Tibial nerve (tissue), 4 donors: Measurements from ENCODE around the gene HMCN2. TPM values are rescaled to one million over a fixed set of nuclear protein-coding genes. Genes with fewer than 3 reads are reported as not detected.

ENCODE experiments used
- DNase-seq, 2 donors: peaks; one replicate each; pipeline ENCODE4 v3.0.0-alpha.2; 2019; ENCODE audit warnings: low spot score in 2 of 2
- H3K27ac ChIP-seq, 4 donors: fragments of 200-600 bp; sonication (generic) in 3 of 4; one replicate each; pipeline ENCODE4 v1.5.1; 2017 to 2019; ENCODE audit warnings: mild to moderate bottlenecking in 1 of 4
- H3K27me3 ChIP-seq, 2 donors: fragments of 200-600 bp; sonication (generic) in 1 of 2; one replicate each; pipeline versions ENCODE4 v1.5.1 to v1.6.0; 2017 to 2019
- H3K36me3 ChIP-seq, 3 donors: fragments of 200-600 bp; sonication (generic); one replicate each; pipeline ENCODE4 v1.5.1; 2018 to 2019
- H3K4me1 ChIP-seq, 4 donors: fragments of 200-600 bp; sonication (generic) in 3 of 4; one replicate each; pipeline ENCODE4 v1.5.1; 2017 to 2019
- H3K4me3 ChIP-seq, 4 donors: fragments of 200-600 bp; sonication (generic) in 3 of 4; one replicate each; pipeline ENCODE4 v1.5.1; 2017 to 2019; ENCODE audit warnings: mild to moderate bottlenecking in 1 of 4, moderate library complexity in 1 of 4
- H3K9me3 ChIP-seq, 4 donors: fragments of 200-600 bp; sonication (generic) in 3 of 4; one replicate each; pipeline ENCODE4 v1.5.1; 2017 to 2019
- EP300 ChIP-seq, 2 donors: sonication (generic); formaldehyde crosslinking; IDR thresholded peaks; one replicate each; pipeline ENCODE4 v1.6.1; 2017; ENCODE audit warnings: antibody characterized with exemption in 2 of 2, mild to moderate bottlenecking in 1 of 2
- POLR2A ChIP-seq, 2 donors: fragments of 450-650 bp; IDR thresholded peaks; one replicate each; pipeline ENCODE4 v1.6.1; 2017; ENCODE audit warnings: antibody characterized with exemption in 2 of 2, mild to moderate bottlenecking in 2 of 2, moderate library complexity in 2 of 2
- WGBS, 2 donors: methylation state at CpG; one replicate each; pipeline ENCODE4 v1.1.5; 2018; 5-methylcytosine and 5-hydroxymethylcytosine counted together
- total RNA-seq, 4 donors: library from RNA; depleted of rRNA; stranded (reverse); fragments of >200 nt; gene quantifications; one replicate each; pipeline ENCODE4 v1.1.0, GENCODE V29; 2016
- TF ChIP-seq, protein P1 (sequence below), 5 experiments: fragments of 200-600 bp in 3 of 5; fragments of 450-650 bp in 2 of 5; sonication (generic) in 3 of 5; IDR thresholded peaks; one replicate each; pipeline ENCODE4 v1.5.1; 2016 to 2019; ENCODE audit warnings: antibody characterized with exemption in 5 of 5, mild to moderate bottlenecking in 3 of 5, moderate library complexity in 2 of 5

Gene HMCN2
- total RNA-seq, 4 donors from 2014 or later: 0.90 to 53.7 (median 20.3) TPM

DNA sequence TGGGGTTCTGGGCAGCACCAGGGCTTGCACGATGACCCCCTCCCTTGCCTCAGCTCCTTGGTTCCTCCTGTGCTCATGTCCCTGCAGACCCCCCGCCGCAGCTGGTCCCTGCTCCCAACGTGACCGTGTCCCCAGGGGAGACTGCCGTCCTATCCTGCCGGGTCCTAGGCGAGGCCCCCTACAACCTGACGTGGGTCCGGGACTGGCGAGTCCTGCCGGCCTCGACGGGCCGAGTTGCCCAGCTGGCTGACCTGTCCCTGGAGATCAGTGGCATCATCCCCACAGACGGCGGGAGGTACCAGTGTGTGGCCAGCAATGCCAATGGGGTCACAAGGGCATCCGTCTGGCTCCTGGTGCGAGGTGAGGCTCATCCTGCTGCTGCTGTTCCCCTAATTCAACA, 39.1 kb downstream of the HMCN2 start:
- TF ChIP-seq POLR2A (IDR thresholded peaks at IDR 0.05) (no peak), EP300 (IDR thresholded peaks at IDR 0.05) (no peak)
- TF ChIP-seq, protein P1, sequence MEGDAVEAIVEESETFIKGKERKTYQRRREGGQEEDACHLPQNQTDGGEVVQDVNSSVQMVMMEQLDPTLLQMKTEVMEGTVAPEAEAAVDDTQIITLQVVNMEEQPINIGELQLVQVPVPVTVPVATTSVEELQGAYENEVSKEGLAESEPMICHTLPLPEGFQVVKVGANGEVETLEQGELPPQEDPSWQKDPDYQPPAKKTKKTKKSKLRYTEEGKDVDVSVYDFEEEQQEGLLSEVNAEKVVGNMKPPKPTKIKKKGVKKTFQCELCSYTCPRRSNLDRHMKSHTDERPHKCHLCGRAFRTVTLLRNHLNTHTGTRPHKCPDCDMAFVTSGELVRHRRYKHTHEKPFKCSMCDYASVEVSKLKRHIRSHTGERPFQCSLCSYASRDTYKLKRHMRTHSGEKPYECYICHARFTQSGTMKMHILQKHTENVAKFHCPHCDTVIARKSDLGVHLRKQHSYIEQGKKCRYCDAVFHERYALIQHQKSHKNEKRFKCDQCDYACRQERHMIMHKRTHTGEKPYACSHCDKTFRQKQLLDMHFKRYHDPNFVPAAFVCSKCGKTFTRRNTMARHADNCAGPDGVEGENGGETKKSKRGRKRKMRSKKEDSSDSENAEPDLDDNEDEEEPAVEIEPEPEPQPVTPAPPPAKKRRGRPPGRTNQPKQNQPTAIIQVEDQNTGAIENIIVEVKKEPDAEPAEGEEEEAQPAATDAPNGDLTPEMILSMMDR (IDR thresholded peaks at IDR 0.05): no peak
- H3K4me3 ChIP-seq: no peak overlapping the region
- H3K27me3 ChIP-seq: no peaks in the 10 kb centered on the region
- H3K27ac ChIP-seq: no peak overlapping the region
- no peaks in the 10 kb centered on the region for H3K36me3 ChIP-seq
- DNase-seq: no peak
- no peaks in the 10 kb centered on the region for H3K9me3 ChIP-seq
- WGBS, 2 donors: 75 to 81% methylated on average over 9 to 10 of the region's 19 CpGs
- peaks cover 0 to 37% (median 0%) of the 10 kb centered on the region in 4 donors for H3K4me1 ChIP-seq

DNA sequence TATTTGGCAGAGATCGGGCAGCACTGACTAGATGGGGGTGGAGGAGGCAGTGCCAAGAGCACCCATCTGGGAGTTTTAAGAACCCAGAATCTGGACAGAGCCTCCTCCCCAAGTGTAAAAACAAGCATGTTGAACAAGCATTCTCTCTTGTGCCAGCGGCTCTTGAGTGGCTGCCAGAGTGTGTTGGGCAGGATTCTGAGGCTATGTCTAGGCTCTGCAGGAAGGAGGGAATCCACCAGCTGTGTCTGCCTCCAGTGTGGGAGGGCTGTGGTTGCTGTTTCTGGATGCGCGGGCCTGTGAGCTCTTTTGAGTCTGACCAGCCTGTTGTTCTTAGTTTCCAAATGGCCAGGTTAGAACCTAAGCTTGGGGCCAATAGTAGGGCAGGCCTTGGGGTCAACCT, 39.8 kb downstream of the HMCN2 start:
- no peak for DNase-seq
- Histone ChIP-seq H3K4me1 (peaks cover 0 to 37% (median 0%) of the 10 kb centered on the region in 4 donors), H3K36me3 (no peaks in the 10 kb centered on the region), H3K27me3 (no peaks in the 10 kb centered on the region), H3K4me3 (no peak overlapping the region), H3K9me3 (no peaks in the 10 kb centered on the region), H3K27ac (peak overlapping the region in 1 of 4 donors; percentile 13)
- TF ChIP-seq EP300 (IDR thresholded peaks at IDR 0.05) (no peak), POLR2A (IDR thresholded peaks at IDR 0.05) (no peak)
- TF ChIP-seq, protein P1 (IDR thresholded peaks at IDR 0.05): no peak
- WGBS, 2 donors: 55 to 70% methylated on average over 2 to 4 of the region's 4 CpGs

DNA sequence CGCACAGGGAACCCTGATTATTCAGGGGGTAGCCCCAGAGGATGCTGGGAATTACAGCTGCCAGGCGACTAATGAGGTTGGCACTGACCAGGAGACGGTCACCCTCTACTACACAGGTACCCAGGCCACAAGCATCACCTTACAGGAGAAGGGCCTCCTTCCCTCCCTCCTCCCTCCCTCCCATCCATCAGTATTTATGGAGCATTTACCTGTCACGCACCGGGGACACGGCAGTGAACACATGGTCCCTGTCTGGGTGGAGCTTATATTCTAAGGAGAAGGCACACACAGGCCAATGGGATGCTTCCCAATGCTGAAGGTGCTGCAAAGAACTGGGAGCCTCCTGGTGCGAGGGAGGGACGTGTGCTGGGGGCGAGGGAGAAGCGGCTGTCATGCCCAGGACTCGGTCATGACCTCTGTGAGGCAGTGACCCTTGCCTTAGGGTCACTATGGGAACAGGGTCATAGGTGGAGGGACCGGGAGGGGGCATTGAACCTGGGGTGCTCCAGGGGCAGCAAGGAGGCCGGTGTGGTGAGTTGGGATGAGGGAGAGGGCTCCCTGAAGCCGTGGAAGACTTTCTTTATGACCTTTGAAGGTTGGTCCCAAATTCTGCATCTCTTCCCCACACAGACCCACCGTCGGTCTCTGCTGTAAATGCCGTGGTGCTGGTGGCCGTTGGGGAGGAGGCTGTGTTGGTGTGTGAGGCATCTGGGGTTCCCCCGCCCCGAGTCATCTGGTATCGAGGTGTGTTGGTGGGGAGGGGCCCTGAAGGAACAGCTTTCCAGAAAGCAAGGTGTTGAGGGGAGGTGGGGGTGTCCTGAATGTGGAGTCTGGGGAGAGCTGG, 41.5 kb downstream of the HMCN2 start:
- H3K4me1 ChIP-seq: peaks cover 0 to 24% (median 0%) of the 10 kb centered on the region in 4 donors
- no peak overlapping the region for H3K4me3 ChIP-seq
- no peaks in the 10 kb centered on the region for H3K27me3 ChIP-seq
- WGBS, 2 donors: 74 to 79% methylated on average over 19 to 21 of the region's 21 CpGs
- no peak for DNase-seq
- TF ChIP-seq, protein P1 (IDR thresholded peaks at IDR 0.05): no peak
- no peak for TF ChIP-seq EP300 (IDR thresholded peaks at IDR 0.05)
- TF ChIP-seq POLR2A (IDR thresholded peaks at IDR 0.05): no peak
- no peak overlapping the region for H3K27ac ChIP-seq
- H3K36me3 ChIP-seq: no peaks in the 10 kb centered on the region
- no peaks in the 10 kb centered on the region for H3K9me3 ChIP-seq

DNA sequence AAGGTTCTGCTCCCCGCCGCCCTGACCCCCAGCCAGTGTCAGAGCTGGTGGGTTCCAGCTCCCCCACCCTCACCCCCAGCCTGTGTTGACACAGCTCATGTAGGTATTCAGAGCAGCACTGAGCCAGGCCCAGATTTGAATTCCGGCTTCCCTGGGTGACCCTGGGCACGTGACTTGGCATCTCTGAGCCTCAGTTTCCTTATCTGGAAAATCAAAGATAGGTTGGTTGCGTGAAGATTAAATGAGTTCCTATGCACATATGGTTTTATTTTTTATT, 42.0 kb downstream of the HMCN2 start:
- no peak overlapping the region for H3K4me3 ChIP-seq
- no peak for DNase-seq
- 90 to 93% methylated on average over 5 of the region's 5 CpGs for WGBS, 2 donors
- no peak overlapping the region for H3K27ac ChIP-seq
- H3K36me3 ChIP-seq: no peaks in the 10 kb centered on the region
- H3K4me1 ChIP-seq: peaks cover 0 to 24% (median 0%) of the 10 kb centered on the region in 4 donors
- no peaks in the 10 kb centered on the region for H3K27me3 ChIP-seq
- TF ChIP-seq POLR2A (IDR thresholded peaks at IDR 0.05) (no peak), EP300 (IDR thresholded peaks at IDR 0.05) (no peak)
- TF ChIP-seq, protein P1 (IDR thresholded peaks at IDR 0.05): no peak
- H3K9me3 ChIP-seq: no peaks in the 10 kb centered on the region

DNA sequence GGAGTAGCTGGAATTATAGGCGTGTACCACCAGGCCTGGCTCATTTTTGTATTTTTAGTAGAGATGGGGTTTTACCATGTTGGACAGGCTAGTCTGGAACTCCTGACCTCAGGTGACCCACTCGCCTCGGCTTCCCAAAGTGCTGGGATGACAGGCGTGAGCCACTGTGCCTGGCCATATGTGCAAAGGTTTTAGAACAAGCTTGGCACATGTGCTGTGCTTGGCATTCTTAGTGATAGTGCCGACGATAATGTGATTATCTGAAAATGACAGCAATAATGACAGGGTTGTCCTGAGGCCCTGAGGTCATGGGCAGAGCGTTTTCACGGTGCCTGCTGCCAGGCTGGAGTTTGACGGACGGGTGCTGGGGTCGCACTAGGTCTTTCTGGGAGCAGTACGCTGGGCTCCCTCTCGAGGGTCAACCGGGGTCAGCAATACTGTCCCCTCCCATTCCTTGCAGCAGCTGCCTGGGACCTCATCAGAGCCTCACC, 42.6 kb downstream of the HMCN2 start:
- no peaks in the 10 kb centered on the region for H3K9me3 ChIP-seq
- no peaks in the 10 kb centered on the region for H3K36me3 ChIP-seq
- WGBS, 2 donors: 75 to 86% methylated on average over 11 to 14 of the region's 14 CpGs
- no peak overlapping the region for H3K27ac ChIP-seq
- H3K4me1 ChIP-seq: peaks cover 0 to 24% (median 0%) of the 10 kb centered on the region in 4 donors
- no peak overlapping the region for H3K4me3 ChIP-seq
- TF ChIP-seq, protein P1 (IDR thresholded peaks at IDR 0.05): no peak
- no peak for TF ChIP-seq POLR2A (IDR thresholded peaks at IDR 0.05)
- TF ChIP-seq EP300 (IDR thresholded peaks at IDR 0.05): no peak
- DNase-seq: no peak
- H3K27me3 ChIP-seq: no peaks in the 10 kb centered on the region
